Measurements from ENCODE around the gene NKTR.
"Not testable (repeated sequence)": the region's sequence is repeated elsewhere in the genome, so short reads cannot be mapped to it uniquely, and the experiment has no call there.

The NKTR gene

GRCh38 chr3:42600111-42600957, at the start of gene NKTR:
Gene NKTR (plus strand): TSS chr3:42600686. CDS start chr3:42601007, 321 bp downstream.
- peak; percentile 98 for DNase-seq (ENCODE audit: low read depth in 2 of 2)

DNA sequence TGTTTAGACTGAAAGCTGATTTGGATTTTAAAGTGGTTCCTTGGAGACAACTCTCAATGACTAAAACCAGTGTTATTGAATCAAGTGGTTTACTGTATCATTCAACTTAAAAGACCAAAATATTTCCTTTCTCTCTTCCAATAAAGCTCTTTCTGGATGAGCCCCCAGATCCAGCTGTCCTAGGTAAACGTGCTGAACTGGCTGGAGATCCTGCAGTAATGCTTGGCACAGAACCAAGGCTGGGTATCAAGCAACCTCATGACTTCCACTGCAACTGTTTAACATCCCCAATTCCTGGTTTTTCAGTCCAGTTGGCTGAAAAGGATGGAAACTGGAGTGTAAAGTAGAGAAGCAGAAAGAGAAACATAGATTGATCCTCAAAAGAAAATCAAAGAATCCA, 47.7 kb upstream of the NKTR start:
- DNase-seq (ENCODE audit: low read depth in 2 of 2) = no peak

DNA sequence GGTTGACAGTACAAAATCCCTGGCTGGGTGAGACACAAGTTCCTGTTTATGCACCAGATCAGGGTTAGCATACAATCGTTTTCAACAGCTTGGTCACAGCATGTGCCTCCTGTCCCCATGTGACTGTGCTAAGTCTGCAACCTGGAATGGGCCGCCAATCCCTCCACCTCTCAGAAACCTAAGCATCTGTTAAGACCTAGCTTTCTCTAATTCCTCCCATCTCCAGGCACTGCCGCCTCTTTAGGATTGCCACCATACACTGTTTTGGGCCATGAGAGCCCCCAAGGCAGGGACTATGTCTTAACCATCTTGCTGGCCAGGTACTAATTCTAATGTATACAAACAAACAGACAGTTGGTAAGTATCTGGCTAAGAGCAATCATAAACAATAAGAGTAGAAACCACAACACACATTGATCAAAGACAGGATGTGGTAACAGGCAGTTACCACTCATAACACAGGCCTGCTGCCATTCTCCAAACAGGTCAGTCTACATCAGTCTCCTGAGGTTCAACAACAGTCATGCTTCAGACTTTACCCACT, 44.3 kb upstream of the NKTR start:
- no peak for DNase-seq (ENCODE audit: low read depth in 2 of 2)

GRCh38 chr3:42556817-42557216, 43.7 kb upstream of the NKTR start:
- not testable (repeated sequence) for DNase-seq (ENCODE audit: low read depth in 2 of 2)

GRCh38 chr3:42557854-42558253, 42.6 kb upstream of the NKTR start:
- DNase-seq (ENCODE audit: low read depth in 2 of 2) = no peak

DNA sequence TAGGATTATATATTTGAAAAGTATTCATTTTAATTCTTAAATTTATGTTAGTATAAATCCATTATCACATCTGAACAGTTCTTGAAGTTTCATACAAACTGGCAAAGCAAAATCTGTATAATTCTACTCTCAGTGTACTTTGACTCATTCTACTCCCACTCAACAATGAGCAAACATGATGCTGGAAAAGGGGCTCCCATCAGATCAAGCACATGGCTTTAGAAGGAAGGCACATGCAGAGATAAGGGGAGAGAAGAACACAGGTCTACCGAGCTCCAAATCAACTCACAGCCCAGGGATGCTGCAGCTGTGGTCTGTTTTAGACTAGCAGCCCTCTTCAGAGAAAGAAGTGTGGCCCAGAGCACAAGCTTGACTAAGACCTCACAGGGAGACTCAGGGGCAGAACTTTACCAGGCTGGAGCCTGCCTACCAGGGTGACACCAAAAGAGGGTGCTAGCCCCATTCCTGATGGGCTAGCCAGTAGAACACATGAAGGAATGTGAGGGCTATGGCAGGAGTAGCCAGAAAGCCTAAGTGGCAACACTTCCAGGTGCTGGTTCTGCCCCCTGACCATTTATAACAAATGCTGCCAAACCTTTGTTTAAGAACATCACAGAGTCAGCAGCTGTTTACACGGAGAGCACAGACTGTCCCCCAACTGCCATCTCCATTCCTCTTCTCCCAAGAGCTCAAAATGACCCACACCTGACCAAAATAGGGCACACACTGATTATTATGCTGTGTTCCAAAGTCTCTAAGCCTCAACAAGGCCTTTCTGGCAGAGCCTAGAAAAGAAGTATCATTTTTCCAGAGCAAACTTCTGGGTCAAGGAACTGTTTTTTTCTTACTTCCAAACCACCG, 38.2 kb upstream of the NKTR start:
- no peak for DNase-seq (ENCODE audit: low read depth in 2 of 2)

DNA sequence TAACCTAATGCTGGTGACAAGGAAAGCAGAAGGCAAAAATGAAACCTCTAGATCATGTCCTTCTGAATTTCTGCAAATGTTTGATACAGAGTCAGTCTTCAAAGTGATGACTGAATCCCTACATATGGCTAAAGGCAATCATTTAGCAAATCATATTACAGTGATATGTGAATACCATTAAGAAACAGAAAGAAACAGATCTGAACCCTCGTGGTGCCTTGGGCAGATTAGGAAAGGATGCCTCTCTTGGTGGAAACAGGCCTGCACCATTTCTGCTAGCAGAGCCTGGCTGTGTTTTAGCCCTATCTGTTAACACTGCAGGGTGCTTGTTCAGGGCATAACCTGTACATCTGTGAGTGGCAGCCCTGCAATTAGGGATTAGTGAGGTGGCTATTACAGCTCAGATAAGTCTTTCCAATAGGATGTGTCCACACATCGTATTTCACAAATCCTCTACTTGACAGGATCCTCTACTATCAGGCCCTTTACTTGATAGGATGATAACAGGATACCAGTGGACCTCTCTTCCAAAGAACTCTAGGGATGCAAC, 30.8 kb upstream of the NKTR start:
- DNase-seq (ENCODE audit: low read depth in 2 of 2) = no peak

DNA sequence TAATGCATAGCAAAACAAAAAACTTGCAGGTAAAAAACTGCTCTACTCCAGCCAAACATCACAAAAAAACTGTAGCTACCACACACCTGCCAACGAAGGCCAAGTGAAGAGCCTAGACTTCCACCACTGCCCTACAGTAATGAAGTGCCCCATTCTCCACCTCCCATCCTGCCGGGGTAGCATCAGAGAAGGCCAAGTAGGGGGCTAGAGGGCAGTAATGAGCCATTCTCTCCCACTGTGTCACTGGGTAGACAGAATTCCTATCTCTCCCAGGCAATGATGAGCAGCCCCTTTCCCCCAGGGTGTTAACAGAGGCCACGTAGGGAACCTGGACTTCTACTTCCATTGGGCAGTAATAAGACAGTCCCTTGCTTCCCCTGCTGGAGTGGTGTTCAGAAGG, 28.2 kb upstream of the NKTR start:
- DNase-seq (ENCODE audit: low read depth in 2 of 2) = no peak

DNA sequence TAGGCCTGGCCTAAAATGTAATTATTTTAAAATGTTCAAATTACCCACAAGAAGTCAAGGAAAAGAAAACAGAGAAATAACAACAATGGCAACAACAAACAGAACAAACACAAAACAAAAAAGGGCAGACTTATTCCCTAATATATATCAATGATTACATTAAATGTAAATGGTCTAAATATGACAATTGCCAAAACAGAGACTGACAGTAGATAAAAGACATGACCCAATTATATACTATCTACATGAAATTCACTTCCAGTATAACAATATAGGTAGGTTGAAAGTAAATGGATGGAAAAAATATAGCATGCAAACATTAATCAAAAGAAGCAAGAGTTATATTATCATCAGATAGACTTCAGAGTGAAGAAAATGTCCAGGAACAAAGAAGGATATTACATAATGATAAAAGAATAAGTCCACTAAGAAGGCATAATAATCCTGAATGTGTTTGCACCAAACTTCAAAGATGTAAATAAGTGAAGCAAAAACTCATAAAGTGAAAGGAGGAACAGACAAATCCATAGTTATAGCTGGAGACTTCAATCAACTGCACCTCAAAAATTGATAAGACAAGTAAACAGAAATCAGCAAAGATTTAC, 25.2 kb upstream of the NKTR start:
- DNase-seq (ENCODE audit: low read depth in 2 of 2) = no peak

DNA sequence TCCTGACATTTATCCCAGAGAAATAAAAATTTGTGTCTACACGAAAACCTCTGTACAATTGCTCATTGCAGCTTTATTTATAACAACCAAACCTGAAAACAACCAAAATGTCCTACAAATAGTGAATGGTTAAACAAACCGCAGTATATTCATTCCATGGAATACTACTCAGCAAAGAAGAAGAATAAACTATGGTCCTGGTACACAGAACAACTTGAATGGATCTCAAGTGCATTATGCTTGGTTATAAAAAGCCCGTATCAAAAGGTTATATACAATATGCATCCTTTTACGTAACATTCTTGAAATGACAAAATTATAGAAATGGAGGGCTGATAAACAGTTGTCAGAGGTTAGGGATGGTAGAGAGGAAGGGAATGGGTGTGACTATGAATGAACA, 22.4 kb upstream of the NKTR start:
- DNase-seq (ENCODE audit: low read depth in 2 of 2) = no peak

DNA sequence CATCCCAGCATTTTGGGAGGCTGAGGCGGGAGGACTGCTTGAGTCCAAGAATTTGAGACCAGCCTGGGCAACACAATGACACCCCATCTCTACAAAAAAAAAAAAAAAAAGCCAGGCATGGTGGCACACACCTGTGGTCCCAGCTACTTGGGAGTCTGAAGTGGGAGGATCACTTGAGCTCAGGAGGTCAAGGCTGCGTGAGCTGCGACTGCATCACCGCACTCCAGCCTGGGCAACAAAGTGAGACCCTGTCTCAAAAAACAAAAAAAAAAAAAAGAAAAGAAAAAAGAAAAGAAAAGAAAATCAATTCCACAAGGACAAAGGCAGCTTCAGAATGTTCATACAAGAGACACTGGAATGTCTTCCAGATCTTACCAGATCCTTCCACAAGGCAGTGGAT, 21.1 kb upstream of the NKTR start:
- not testable (repeated sequence) for DNase-seq (ENCODE audit: low read depth in 2 of 2)

GRCh38 chr3:42581400-42581708, 19.1 kb upstream of the NKTR start:
- no peak for DNase-seq (ENCODE audit: low read depth in 2 of 2)

DNA sequence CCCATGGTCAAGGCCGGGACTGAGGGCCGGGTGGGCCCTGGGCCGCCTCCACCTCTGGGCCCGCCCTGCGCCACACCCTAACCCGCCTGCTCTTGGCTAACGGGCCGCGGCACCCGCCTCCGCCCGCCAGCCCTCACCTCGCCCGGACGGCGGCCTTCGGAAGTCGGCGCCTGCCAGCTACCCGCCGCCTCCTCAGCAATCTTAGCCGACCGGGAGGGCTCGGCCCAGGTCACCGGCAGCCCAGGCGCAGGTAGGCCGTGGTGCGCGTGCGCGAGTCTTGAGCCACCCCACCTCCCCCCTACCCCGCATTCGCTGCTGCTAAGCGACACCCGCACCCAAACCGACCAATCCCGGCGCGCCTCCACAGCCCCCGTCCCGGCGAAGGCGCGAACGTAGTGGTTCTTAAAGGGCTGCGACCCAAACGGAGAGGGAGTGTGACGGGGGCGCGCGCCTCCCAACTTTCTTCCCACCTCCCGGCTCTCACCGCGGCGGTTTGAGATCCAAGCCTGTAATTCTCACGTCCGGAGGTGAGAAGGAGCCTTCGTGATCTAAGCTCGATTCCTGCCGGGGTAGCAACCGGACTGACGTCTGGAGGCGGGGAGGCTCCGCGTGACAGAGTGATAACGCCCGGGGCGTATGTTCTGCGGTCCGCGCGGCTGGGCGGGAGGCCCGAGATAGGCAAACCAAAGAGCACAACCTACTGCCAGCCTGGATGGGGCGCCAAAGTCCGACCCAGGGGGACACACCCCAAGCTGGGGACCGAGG, 18.6 kb upstream of the NKTR start, which contains the start of gene SEC22C:
Gene SEC22C, minus strand, starts transcription at position 259 of the 765 bp plus-strand sequence. CDS start 12,921 bp downstream, outside the sequence.
- DNase-seq (ENCODE audit: low read depth in 2 of 2) = peak; percentile 95

GRCh38 chr3:42582474-42583070, 17.9 kb upstream of the NKTR start:
- DNase-seq (ENCODE audit: low read depth in 2 of 2) = no peak

GRCh38 chr3:42588625-42589024, 11.9 kb upstream of the NKTR start:
- DNase-seq (ENCODE audit: low read depth in 2 of 2) = no peak

DNA sequence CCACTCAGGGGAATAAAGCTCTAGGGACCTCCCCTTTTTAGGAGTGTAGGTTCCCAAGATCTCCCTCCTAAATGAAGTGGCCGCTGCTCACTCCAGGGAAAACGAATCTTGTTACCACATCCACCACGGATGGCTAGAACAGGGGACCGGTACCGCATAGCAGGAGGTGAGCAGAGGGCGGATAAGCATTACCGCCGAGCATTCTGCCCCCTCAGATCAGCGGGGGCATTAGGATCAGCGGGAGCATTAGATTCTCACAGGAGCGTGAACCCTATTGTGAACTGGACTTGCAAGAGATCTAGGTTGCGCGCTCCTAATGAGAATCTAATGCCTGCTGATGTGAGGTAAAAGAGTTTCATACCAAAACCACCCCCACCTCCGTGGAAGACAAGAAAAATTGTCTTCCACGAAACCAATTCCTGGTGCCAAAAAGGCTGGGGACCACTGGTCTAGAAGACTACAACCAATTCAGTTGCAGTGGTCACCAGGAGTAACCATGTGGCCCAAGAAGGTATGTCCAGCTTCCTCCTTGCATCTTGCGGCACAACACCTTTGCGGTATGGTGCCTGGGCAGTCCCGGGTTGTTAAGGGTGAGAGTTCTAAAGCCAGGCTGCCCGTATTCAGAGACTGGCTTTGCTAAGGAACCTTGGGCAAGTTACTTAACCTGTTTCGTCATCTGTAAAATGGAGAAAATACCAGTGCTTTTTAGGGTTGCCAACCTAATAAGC, 10.9 kb upstream of the NKTR start:
- no peak for DNase-seq (ENCODE audit: low read depth in 2 of 2)

GRCh38 chr3:42590989-42591756, 9.3 kb upstream of the NKTR start:
- no peak for DNase-seq (ENCODE audit: low read depth in 2 of 2)

DNA sequence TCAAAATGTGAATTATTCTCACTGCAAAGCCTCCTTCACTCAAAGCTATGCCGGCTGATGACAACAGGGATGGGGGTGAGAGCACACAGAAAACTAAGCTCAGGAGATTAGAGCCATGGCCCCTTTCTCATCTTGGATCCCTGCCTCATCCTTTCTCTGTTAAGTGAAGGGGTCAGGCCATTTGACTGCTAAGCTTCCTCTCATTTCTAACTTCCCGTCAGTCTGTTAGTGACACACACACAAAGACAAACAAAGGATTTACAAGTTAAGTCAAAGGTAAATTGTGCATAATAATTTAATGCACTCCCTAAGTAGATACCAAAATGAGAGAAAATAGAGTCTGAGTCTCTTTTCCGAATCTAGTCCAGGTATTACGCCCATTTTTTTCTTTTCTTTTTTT, 8.7 kb upstream of the NKTR start:
- DNase-seq (ENCODE audit: low read depth in 2 of 2) = no peak

DNA sequence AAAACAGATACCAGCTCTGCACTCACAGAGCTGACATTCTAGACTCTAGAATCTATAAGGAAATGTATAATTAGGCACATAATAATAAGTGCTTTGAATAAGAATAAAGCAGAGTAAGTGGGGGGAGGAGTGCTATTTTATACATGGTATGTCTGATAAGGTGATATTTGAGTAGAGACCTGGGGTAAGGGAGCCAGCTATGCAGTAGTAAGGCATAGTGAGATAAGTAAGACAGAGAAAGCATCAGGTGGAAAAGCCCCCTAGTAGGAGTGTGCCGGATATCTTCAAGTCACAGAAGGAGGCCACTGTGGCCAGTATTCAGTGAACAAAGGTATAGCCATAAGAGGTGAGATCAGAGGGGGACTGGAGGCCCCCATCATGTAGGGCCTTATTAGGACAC, 6.9 kb upstream of the NKTR start:
- no peak for DNase-seq (ENCODE audit: low read depth in 2 of 2)
